Subcutaneous adipose tissue (tissue), 4 donors: Measurements from ENCODE around the gene HNRNPLL. TPM values are rescaled to one million over a fixed set of nuclear protein-coding genes. Genes with fewer than 3 reads are reported as not detected.

Source experiments
- total RNA-seq, 4 donors: library from RNA; depleted of rRNA; stranded (reverse); fragments of >200 nt; gene quantifications; one replicate each; pipeline ENCODE4 v1.1.0, GENCODE V29; 2016
- TF ChIP-seq, protein P1 (sequence below): fragments of 450-650 bp; IDR thresholded peaks from one replicate; pipeline ENCODE4 v1.5.1; 2016; ENCODE audit warnings: low read depth, mild to moderate bottlenecking, control low read depth, antibody characterized with exemption, moderate library complexity

HNRNPLL gene
- total RNA-seq, 4 donors from 2014 or later: 38.2 to 66.7 (median 54.1) TPM

DNA sequence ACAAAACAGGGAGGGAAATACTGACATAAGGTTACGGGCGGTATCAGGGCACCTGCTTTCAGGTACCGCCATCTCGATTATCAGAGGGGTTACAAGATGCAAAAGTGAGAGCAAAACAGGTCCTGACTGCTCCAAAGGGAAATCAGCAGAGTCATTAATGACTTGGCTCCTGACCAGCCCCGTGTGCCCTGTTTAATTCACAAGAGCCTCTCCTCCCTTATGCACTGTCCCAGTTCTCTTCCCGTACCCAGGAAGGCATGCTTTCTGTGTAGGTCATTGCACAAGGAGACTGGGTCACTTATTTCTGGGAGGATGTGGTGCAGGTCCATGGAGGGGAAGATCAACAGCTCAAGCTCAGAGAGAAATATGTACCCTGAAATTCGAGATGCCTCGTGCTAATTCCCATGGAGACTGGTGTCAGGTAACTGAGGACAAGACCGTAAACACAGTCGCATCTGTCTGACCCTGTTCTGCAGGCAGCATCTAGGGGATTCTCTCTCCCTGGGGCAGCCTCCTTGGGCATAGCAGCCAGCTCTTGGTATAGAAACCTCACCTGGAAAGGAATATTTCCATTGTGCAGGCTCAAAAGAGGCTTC is 79.9 kb downstream of the HNRNPLL start:
- TF ChIP-seq, protein P1, sequence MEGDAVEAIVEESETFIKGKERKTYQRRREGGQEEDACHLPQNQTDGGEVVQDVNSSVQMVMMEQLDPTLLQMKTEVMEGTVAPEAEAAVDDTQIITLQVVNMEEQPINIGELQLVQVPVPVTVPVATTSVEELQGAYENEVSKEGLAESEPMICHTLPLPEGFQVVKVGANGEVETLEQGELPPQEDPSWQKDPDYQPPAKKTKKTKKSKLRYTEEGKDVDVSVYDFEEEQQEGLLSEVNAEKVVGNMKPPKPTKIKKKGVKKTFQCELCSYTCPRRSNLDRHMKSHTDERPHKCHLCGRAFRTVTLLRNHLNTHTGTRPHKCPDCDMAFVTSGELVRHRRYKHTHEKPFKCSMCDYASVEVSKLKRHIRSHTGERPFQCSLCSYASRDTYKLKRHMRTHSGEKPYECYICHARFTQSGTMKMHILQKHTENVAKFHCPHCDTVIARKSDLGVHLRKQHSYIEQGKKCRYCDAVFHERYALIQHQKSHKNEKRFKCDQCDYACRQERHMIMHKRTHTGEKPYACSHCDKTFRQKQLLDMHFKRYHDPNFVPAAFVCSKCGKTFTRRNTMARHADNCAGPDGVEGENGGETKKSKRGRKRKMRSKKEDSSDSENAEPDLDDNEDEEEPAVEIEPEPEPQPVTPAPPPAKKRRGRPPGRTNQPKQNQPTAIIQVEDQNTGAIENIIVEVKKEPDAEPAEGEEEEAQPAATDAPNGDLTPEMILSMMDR: no peak

DNA sequence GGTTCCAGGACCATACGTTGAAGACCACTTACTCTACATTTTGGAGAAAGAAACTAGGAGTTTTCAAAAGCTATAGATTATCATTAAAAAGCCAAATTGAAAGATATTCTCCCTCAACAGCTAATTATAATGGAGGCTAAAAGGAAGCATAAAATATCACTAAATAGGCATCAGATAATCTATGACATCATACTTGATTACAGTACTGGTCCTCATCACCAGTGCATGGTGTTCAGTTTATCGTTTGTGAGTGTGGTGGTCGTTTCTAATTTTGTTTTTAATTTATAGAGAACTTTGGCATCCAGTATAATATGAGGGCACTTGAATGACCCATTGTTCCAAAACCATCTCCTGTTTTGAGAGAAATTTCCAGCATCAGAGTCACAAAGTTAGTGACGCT is 80.9 kb downstream of the HNRNPLL start:
- TF ChIP-seq, protein P1: no peak

DNA sequence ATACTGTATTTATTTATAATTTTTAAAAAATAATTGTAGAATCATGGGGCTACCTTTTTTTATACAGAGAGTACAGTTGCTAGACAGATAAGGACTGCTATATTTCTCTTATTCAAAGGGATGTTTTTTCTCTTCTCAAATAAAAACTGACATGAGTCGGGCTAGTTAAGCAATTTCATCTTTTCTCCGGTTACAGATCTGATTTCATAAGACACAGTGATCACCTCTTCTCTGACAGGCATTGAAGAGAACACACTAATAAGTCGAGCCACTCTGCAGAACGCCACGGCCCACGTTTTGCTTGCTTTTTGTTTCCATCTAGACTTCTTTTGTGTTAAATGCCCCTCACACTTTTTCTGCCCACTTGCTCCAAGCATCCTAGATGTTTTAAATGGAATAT is 85.4 kb downstream of the HNRNPLL start:
- TF ChIP-seq, protein P1: no peak

DNA sequence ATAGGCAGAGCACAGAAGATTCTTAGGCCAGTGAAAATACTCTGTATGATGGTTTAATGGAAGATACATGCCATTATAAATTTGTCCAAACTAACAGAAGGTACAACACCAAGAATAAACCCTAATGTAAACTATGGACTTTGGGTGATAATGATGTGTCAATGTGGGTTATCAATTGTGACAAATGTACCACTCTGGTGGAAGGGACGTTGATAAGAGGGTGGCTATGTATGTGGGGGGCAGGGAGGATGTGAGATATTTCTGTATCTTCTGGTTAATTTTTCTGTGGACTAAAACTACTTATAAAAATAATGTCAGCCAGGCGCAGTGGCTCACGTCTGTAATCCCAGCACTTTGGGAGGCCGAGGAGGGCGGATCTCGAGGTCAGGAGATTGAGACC is 86.2 kb downstream of the HNRNPLL start:
- TF ChIP-seq, protein P1: no peak

DNA sequence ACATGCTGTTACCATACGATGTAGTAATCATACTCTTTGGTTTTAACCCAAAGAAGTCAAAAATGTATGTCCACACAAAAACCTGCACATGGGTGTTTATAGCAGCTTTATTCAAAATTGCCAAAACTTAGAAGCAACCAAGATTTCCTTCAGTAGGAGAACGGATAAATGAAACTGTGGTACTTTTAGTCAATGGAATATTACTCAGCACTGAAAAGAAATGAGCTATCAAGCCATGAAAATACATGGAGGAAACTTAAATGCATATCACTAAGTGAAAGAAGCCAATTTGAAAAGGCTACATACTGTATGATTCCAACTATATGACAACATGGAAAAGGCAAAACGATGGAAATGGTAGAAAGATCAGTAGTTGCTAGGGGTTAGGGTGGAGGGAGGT is 86.6 kb downstream of the HNRNPLL start:
- TF ChIP-seq, protein P1: no peak

DNA sequence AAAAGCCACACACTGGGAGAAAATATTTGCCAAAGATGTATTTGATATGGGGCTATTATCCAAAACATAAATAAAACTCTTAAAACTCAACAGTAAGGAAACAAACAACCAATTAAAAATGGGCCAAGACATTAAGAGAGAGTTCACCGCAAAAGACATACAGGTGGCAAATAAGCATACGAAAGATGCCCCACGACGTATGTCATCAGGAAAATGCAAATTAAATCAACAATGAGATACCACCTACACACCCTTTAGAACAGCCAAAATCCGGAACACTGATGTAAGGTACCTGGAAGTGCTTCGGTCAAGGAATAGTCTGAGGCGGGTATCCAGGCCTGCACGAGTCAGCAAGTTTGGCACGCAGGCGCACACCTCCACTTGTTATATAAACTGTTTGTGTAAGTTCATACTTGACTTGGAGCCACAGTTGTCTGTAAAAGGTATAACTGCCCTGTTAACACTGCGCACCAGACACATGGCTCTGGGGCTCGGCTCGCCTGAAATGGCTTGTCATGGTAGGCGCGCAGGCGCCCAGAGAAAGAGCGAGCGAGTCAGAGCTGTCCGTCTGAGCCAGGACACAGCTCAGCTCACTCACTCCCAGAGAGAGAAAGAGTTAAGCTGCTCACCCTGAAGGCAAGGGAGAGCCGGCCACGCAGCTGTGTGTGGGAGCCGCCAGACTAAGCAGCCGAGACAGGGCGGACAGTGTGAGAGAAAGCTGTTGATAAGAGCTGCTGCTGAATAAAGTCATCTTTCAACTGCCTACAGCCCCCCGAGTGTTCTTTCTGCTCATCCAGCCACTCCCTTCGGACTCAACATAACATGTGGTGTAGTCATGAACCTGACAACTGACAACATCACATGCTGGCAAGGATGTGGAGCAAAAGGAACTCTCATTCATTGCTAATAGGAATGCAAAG is 87.3 kb downstream of the HNRNPLL start:
- TF ChIP-seq, protein P1: no peak

DNA sequence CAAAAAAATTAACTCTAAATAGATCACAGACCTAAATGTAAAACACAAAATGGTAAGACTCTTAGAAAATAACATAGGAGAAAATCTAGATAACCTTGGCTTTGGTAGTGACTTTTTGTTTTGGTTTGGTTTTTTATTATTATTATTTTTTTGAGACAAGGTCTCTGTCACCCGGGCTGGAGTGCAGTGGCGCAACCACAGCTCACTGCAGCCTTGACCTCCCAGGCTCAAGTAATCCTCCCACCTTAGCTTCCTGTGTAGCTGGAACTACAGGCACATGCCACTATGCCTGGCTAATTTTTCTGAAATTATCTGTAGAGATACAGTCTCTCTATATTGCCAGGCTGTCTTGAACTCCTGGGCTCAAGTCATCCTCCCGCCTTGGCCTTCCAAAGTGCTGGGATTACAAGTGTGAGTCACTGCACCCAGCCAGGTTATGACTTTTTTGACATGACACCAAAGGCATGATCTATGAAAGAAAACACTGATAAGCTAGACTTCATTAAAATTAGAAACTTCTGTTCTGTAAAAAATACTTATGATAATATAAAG is 88.0 kb downstream of the HNRNPLL start:
- TF ChIP-seq, protein P1: no peak
